GM18519 (cell line): ENCODE data around the gene RAD18.

Source experiments
- ATAC-seq: cut with Tn5 transposase; IDR thresholded peaks from one replicate; pipeline ENCODE4 v1.9.1; 2021; ENCODE audit warnings: mild to moderate bottlenecking, moderate library complexity; ENCODE audit not compliant: unreplicated experiment, low FRiP score

The RAD18 gene

GRCh38 chr3:8870134-8870533, 93.1 kb downstream of the RAD18 start:
- no peak for ATAC-seq

- no peak for ATAC-seq
These were observed 93.7 kb downstream of the RAD18 start for GRCh38 chr3:8869613-8870012.

- ATAC-seq = no peak
These were observed 94.3 kb downstream of the RAD18 start for GRCh38 chr3:8868996-8869395.

- no peak for ATAC-seq
These were observed 95.6 kb downstream of the RAD18 start for GRCh38 chr3:8867646-8868045.

GRCh38 chr3:8865697-8866096, 97.6 kb downstream of the RAD18 start:
- ATAC-seq = no peak

GRCh38 chr3:8864402-8865350, 98.6 kb downstream of the RAD18 start:
- no peak for ATAC-seq

GRCh38 chr3:8863891-8864290, 99.4 kb downstream of the RAD18 start:
- no peak for ATAC-seq

- ATAC-seq = no peak
These were observed 105.4 kb downstream of the RAD18 start for GRCh38 chr3:8857720-8858367.

GRCh38 chr3:8856721-8857120, 106.6 kb downstream of the RAD18 start:
- no peak for ATAC-seq

- no peak for ATAC-seq
These were observed 107.2 kb downstream of the RAD18 start for GRCh38 chr3:8856071-8856470.

GRCh38 chr3:8854656-8855055, 108.6 kb downstream of the RAD18 start:
- ATAC-seq = no peak

- no peak for ATAC-seq
These were observed 110.2 kb downstream of the RAD18 start for GRCh38 chr3:8853081-8853480.

- ATAC-seq = no peak
These were observed 110.8 kb downstream of the RAD18 start for GRCh38 chr3:8852511-8852910.

- no peak for ATAC-seq
These were observed 111.6 kb downstream of the RAD18 start for GRCh38 chr3:8851703-8852102.

- no peak for ATAC-seq
These were observed 114.6 kb downstream of the RAD18 start for GRCh38 chr3:8848696-8849131.

- ATAC-seq = no peak
These were observed 116.0 kb downstream of the RAD18 start for GRCh38 chr3:8847317-8847716.

GRCh38 chr3:8846176-8846575, 117.1 kb downstream of the RAD18 start:
- no peak for ATAC-seq

- ATAC-seq = no peak
These were observed 117.6 kb downstream of the RAD18 start for GRCh38 chr3:8845641-8846040.

- no peak for ATAC-seq
These were observed 119.9 kb downstream of the RAD18 start for GRCh38 chr3:8843347-8843746.

GRCh38 chr3:8842293-8842692, 121.0 kb downstream of the RAD18 start:
- ATAC-seq = no peak

GRCh38 chr3:8841472-8841871, 121.8 kb downstream of the RAD18 start:
- no peak for ATAC-seq

- no peak for ATAC-seq
These were observed 122.7 kb downstream of the RAD18 start for GRCh38 chr3:8840556-8840955.
